ENCODE measurements around the gene SLC17A2. TPM values are rescaled to one million over a fixed set of nuclear protein-coding genes. Genes with fewer than 3 reads are reported as not detected.

SLC17A2 gene
- total RNA-seq, 1 donor from 2014 or later, result not detected

DNA sequence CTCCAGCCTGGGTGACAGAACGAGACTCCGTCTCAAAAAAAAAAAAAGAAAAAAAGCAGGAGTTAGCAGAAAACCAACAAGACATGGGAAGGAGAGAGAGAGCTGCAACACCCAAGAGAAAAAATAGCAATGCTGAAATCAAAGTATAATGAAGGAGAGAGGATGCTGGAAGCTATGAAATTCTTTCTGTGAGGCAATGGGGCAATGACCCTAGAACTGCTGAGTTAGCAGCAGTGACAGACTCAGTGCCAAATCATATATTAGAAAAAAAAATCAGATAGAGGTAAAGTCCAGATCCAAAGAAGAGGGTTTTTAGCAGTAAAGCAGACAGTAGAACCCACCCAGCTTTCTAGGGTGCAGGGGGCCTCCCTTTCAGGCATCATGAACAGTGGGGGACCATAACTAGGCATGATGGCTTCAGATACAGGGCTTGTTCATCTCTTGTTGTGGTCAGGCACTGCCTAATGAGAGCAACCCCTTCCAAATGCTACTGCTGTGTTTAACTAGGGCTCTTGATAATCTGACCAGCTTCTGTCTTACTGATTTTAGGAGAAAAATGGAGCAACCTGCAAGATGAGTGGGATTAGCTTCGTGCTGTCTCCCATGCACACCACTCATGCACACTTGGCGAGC, 26.9 kb downstream of the SLC17A2 start:
- Mint-ChIP-seq H3K27ac (no peak overlapping the region), H3K27me3 (peaks cover 3% of the 10 kb centered on the region), H3K9me3 (no peaks in the 10 kb centered on the region), H3K36me3 (no peaks in the 10 kb centered on the region), H3K4me3 (no peak overlapping the region), H3K4me1 (ENCODE audit: unreplicated experiment) (peaks cover 5% of the 10 kb centered on the region)
- no peak for DNase-seq (ENCODE audit: extremely low spot score, unreplicated experiment)
- TF ChIP-seq, protein P1, sequence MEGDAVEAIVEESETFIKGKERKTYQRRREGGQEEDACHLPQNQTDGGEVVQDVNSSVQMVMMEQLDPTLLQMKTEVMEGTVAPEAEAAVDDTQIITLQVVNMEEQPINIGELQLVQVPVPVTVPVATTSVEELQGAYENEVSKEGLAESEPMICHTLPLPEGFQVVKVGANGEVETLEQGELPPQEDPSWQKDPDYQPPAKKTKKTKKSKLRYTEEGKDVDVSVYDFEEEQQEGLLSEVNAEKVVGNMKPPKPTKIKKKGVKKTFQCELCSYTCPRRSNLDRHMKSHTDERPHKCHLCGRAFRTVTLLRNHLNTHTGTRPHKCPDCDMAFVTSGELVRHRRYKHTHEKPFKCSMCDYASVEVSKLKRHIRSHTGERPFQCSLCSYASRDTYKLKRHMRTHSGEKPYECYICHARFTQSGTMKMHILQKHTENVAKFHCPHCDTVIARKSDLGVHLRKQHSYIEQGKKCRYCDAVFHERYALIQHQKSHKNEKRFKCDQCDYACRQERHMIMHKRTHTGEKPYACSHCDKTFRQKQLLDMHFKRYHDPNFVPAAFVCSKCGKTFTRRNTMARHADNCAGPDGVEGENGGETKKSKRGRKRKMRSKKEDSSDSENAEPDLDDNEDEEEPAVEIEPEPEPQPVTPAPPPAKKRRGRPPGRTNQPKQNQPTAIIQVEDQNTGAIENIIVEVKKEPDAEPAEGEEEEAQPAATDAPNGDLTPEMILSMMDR (conservative IDR thresholded peaks at IDR 0.05), result no peak

DNA sequence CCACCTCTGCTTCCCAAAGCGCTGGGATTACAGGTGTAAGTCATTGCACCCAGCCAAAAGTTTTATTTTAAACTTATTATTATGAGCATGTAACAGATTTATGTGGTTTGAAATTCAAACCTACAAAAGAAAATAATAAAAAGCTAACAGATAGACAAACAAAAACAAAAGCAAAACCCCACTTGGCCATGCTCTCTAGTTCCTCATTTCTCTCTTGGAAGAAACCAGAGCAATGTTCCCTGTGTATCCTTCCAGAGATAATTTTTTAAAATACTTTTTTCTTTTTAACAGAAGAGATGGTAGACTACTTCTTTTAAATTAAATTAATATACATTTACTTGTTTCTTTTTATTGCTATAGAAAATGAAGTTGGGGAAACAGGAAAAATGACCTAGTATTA, 28.4 kb downstream of the SLC17A2 start:
- Mint-ChIP-seq H3K36me3 (no peaks in the 10 kb centered on the region), H3K4me3 (no peak overlapping the region), H3K27me3 (peaks cover 3% of the 10 kb centered on the region), H3K27ac (no peak overlapping the region), H3K9me3 (no peaks in the 10 kb centered on the region), H3K4me1 (ENCODE audit: unreplicated experiment) (peaks cover 8% of the 10 kb centered on the region)
- DNase-seq (ENCODE audit: extremely low spot score, unreplicated experiment), result no peak
- TF ChIP-seq, protein P1 (conservative IDR thresholded peaks at IDR 0.05), result no peak

DNA sequence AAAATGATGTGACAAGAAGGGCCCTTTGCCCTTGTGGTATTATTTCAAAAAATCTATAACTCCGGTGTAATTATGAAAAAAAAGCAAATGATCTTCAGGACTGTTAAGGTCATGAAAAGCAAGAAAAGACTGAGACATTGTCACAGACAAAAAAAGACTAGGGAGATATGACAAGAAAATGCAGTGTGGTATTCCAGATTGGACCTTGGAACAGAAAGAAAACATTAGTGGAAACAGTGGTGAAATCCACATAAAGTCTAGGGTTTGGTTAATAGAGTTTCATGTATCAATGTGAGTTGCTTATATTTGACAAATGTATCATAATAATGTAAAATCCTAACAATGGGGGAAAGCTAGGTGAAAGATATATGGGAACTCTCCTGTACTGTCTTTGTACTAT, 29.6 kb downstream of the SLC17A2 start:
- TF ChIP-seq, protein P1 (conservative IDR thresholded peaks at IDR 0.05), result no peak
- no peak for DNase-seq (ENCODE audit: extremely low spot score, unreplicated experiment)
- Mint-ChIP-seq H3K36me3 (no peaks in the 10 kb centered on the region), H3K27me3 (peaks cover 3% of the 10 kb centered on the region), H3K9me3 (no peaks in the 10 kb centered on the region), H3K4me3 (no peak overlapping the region), H3K4me1 (ENCODE audit: unreplicated experiment) (peaks cover 8% of the 10 kb centered on the region), H3K27ac (no peak overlapping the region)

DNA sequence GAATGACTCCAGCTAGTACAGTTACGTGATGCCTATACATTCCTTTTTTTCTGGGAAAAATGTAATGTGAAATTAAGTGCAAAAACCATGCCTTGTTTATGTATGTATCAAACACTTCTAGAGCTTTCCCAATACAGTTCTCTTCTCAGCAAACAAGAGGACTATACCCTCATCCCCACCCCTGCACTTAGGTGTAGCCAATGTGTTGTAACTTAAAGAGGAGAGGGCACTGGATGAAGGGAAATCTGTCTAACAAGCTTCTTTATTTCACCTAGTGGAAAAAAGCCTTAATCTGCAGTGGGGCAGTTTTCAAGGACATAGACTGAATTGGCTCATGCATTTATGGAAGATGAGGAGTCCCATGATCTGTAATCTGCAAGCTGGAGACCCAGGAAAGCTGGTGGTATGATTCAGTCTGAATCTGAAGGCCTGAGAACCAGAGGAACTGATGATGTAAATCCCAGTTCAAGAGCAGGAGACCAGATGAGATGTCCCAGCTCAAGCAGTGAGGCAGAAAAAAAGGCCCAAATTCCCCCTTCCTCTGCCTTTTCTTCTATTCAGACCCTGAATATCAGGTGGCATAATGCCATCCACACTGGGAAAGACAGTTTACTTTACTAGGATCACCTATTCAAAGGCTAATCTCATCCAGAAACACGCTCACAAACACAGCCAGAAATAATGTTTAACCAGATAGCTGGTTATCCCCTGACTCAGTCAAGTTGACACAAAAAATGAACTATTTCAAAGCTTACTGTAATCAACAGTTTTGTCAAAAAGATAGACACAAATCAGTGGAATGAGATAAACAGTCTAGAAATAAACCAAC, 30.7 kb downstream of the SLC17A2 start:
- no peaks in the 10 kb centered on the region for H3K36me3 Mint-ChIP-seq
- peak overlapping the region; percentile 46 for H3K27ac Mint-ChIP-seq

DNA sequence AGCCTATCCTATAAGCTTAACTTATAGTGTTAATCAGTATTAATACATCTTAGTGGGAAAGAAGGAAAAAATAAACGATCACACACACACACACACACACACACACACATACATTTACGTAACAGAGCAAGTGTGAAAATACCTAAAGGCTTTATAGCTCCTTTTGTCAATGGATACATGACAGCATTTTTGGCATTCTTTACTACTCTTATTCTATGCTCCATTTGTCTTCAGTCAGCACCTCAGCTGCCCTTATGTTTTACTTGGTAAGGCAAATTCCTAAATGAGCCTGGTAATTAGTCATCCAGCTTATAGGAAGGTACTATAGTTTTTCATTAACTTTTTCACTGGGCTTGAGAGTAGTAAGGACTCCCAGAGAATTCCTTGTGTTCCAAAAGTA, 31.4 kb downstream of the SLC17A2 start:
- TF ChIP-seq, protein P1 (conservative IDR thresholded peaks at IDR 0.05), result no peak
- peaks cover 8% of the 10 kb centered on the region for H3K4me1 Mint-ChIP-seq (ENCODE audit: unreplicated experiment)
- H3K4me3 Mint-ChIP-seq, result no peak overlapping the region
- no peaks in the 10 kb centered on the region for H3K9me3 Mint-ChIP-seq
- no peaks in the 10 kb centered on the region for H3K36me3 Mint-ChIP-seq
- peak overlapping the region; percentile 42 for H3K27ac Mint-ChIP-seq
- peaks cover 3% of the 10 kb centered on the region for H3K27me3 Mint-ChIP-seq
- DNase-seq (ENCODE audit: extremely low spot score, unreplicated experiment), result no peak

More for the DNA sequence above, 30.7 kb downstream of the SLC17A2 start:
- Mint-ChIP-seq H3K4me1 (ENCODE audit: unreplicated experiment) (peaks cover 8% of the 10 kb centered on the region), H3K4me3 (no peak overlapping the region), H3K27me3 (peaks cover 3% of the 10 kb centered on the region), H3K9me3 (no peaks in the 10 kb centered on the region)
- DNase-seq (ENCODE audit: extremely low spot score, unreplicated experiment), result no peak
- TF ChIP-seq, protein P1 (conservative IDR thresholded peaks at IDR 0.05), result no peak

All from type B pancreatic cell (in vitro differentiated cells).